ENCODE data around the gene TMEM143.
"Not testable (repeated sequence)": the region's sequence is repeated elsewhere in the genome, so short reads cannot be mapped to it uniquely, and the experiment has no call there.

The TMEM143 gene

DNA sequence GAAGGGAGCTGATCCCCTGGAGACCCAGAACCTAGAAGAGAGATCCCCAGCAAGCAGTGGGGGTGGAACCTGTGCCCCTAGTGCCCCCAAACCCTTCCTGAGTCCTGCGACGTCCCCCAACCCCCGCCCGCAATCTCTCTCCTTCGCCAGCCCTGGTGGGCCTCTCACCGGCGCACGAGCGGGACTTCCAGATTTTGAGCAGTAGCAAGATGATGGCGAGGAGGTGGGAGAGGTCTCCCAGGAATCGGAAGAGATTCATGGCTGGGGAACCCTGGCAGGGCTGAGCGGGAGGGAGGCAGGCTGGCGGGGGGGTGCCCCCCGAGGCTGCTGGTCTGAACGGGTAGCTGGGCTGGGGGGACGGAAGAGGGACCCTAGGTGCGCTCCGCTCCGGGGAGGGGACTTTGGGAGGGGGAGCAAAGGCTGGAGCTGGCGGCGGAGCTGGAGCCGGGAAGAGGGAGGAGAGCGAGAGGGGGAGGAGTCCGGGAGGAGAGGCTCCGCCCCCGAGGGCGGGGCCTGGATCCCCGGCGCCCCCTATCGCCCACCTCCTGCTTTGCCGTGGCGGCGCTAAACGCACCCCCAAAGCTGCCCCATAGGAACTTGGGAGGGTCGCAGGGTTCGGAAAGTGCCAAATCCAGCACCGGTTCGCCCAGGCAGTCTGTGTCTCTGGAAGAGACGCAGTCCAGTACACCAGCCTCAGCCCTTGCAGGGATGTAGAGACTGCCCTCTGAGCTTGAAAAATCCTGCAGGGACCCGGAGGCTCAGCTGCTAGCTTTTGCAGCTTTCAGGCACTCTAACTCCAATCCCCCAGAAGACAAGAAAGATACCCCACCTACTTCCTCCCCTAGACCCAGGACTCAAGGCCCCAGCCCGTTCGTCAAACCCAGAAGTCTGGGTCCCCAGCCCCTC is 27.6 kb upstream of the TMEM143 start, which contains the start of gene KDELR1:
Gene KDELR1 (minus strand): TSS at position 452 of the 906 bp plus-strand sequence. CDS start 193 bp downstream, at position 259.
- peak; percentile 62 for DNase-seq (ENCODE audit: low read depth)

- DNase-seq (ENCODE audit: low read depth): peak; percentile 51
Measured at GRCh38 chr19:48390188-48391099, 26.7 kb upstream of the TMEM143 start.

- DNase-seq (ENCODE audit: low read depth): no peak
Measured at GRCh38 chr19:48386981-48387380, 23.2 kb upstream of the TMEM143 start.

DNA sequence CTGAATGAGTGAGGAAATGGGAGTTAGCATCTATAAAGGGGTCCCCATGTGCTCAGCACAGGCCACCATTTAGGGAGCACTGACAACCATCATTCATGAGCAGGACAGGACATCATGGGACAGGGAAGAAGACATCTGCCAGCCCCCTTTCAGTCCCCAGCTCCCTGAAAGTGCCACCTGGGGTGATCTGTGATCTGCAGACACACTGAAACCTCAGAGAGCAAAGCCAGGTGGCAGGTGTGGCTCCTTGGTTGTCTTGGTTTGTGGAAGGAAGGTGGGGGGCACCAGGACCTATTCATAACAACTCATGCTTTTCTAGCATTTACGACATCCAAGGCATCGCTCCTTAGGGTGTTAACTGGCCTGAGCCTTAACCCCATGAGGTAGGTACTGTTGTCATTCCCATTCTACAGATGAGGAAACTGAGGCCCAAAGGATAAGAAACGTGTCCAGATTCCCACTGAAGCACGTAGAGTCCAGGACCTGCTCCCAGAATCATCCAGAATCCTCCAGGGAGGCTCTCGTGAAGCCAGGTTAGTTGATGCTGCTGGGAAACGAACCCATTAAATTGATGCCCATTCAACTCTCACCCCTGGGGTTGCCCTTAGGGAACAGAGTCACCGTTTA is 21.8 kb upstream of the TMEM143 start:
- no peak for DNase-seq (ENCODE audit: low read depth)

DNA sequence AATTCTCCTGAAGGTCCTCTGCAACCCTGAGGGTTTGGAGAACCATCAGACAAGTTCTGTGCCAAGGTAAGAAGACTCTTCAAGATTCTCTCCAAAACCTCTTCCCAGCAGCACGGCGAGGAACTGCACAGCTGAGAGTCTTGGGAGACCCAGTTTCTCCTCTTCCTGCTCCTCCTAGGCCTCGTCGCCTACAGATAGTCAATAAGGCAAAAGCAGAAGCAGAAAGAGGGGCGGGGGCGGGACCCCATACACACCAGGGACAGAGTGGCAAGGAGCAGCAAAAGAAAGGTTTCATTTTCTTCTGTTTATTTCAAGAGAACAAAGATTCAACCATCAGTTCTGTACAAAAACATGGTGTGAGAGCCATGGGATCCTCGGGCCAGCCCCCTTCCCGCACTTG is 18.5 kb upstream of the TMEM143 start:
- DNase-seq (ENCODE audit: low read depth): no peak

- no peak for DNase-seq (ENCODE audit: low read depth)
Measured at GRCh38 chr19:48381178-48381950, 17.6 kb upstream of the TMEM143 start.

GRCh38 chr19:48379058-48379457 is 15.3 kb upstream of the TMEM143 start:
- no peak for DNase-seq (ENCODE audit: low read depth)

GRCh38 chr19:48378194-48378570 is 14.4 kb upstream of the TMEM143 start:
- DNase-seq (ENCODE audit: low read depth): no peak

GRCh38 chr19:48373567-48373966 is 9.8 kb upstream of the TMEM143 start:
- no peak for DNase-seq (ENCODE audit: low read depth)

DNA sequence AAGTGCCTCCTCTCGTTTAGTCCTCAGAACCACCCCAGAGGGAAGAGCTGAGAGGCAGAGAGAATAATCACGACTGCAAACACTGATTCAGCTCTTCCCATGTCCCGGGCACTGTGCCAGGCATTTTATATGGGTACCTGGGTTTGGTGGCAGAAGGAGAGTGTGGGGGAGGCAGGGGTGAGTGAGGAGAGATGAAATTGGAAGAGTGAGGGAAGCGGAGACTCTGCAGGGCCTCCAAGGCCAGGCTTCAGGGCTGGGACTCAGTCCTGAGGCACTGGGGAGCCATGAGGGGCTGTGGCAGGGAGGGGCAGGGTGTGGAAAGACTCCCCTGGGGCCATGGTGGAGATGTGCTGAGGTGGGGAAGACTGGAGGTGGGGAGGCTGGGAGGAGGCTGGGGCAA is 9.2 kb upstream of the TMEM143 start:
- no peak for DNase-seq (ENCODE audit: low read depth)

DNA sequence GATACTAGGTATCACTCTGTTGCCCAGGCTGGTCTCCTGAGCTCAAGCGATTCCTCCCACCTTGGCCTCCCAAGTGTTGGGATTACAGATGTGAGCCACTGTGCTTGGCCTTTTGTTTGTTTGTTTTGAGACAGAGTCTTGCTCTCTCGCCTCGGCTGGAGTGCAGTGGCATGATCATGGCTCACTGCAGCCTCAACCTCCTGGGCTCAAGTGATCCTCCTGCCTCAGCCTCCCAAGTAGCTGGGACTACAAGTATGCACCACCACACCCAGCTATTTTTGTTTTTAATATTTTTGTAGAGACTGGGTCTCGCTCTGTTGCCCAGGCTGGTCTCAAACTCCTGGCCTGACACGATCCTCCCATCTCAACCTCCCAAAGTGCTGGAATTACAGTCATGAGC is 8.0 kb upstream of the TMEM143 start:
- DNase-seq (ENCODE audit: low read depth): not testable (repeated sequence)

DNA sequence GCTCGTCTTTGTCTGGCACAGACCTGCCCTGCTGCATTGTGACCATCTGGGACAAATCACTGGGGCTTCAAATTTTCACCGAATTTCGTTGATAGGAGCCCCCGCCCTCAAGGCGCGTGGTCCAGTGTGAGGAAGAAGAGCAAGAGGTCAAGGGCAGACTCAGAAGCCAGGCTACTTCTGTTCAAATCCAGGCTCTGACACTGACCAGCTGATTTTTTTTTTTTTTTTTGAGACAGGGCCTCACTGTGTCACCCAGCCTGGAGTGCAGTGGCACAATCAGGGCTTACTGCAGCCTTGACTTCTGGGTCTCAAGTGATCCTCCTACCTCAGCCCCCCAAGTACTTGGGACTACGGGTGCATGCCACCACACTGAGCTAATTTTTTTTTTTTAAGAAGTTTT is 7.6 kb upstream of the TMEM143 start:
- DNase-seq (ENCODE audit: low read depth): no peak

DNA sequence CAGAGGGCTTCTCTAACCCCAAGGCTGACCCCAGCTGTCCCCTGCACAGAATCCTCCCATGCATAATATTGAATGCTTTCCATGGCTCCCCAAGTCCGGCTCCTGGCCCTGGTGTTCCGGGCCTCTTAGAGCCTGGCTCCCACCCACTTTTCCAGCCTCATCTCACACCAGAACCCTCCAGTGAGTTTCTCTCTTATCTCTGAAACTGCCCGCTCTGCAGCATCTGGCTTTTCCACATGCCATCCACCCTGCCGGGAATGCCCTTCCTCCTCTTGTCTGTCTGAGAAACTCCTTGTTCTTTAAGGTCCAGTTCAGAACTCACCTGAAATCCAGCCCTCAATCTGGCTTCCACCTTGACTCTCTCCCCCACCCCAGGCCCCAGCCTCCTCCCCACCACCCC is 7.2 kb upstream of the TMEM143 start:
- DNase-seq (ENCODE audit: low read depth): no peak

DNA sequence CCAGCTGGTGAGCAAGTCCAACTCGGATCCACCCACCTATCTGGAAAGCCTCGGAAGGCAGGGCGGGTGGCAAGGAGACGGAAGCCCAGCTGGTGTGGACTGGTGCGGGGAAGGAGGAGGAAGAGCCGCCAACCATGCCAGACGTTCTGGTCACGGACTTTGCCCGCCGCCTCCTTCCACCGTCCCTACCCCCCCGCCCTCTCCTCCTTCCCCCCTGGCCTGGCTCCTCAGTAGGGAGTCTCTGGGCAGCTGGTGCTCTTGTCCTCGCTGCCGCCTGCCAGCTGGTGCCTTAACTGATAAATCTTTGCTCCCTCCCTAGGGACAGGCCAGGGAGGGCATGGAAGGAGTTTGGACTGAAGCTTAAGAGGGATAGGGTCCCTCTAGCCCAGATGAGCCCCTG is 5.2 kb upstream of the TMEM143 start:
- no peak for DNase-seq (ENCODE audit: low read depth)

- no peak for DNase-seq (ENCODE audit: low read depth)
Measured at GRCh38 chr19:48367855-48368254, 4.1 kb upstream of the TMEM143 start.

- no peak for DNase-seq (ENCODE audit: low read depth)
Measured at GRCh38 chr19:48365602-48366001, 1.9 kb upstream of the TMEM143 start.

DNA sequence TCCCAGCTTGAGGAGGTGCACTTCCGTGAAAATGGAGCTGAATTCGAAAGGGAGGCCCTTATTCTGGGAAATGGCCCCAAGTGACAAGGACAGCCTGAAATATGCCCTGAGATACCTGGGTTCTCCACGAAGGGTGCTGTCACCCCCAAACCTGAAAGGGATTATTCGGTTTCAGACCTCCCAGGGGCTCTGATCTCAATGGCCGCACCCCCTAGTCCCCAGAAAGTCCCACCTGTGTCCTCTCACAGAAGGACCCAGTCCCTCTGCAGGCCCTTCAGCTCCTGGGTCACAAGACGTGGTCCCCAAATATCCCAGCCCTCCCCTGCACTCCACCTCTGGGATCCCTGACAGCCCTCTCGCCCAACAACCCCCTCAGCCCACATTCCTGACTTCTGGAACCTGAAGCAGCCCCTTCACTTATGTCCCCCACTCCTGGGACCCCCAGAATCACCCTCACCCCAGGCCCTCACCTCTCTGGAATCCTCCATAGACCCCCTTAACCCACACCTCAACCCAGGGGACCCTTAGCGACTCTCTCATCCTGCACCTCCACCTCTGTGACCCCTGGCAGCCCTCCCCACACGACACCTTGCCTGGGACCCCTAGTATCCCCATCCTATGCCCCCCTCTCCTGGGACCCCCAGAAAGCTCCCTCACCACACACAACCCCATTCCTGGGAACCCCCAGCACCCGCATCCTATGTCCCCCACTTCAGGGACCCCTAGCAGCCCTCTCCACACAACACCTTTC is 1.0 kb upstream of the TMEM143 start:
- no peak for DNase-seq (ENCODE audit: low read depth)

- no peak for DNase-seq (ENCODE audit: low read depth)
Measured at GRCh38 chr19:48363500-48363809, 285 bp downstream of the TMEM143 start.

DNA sequence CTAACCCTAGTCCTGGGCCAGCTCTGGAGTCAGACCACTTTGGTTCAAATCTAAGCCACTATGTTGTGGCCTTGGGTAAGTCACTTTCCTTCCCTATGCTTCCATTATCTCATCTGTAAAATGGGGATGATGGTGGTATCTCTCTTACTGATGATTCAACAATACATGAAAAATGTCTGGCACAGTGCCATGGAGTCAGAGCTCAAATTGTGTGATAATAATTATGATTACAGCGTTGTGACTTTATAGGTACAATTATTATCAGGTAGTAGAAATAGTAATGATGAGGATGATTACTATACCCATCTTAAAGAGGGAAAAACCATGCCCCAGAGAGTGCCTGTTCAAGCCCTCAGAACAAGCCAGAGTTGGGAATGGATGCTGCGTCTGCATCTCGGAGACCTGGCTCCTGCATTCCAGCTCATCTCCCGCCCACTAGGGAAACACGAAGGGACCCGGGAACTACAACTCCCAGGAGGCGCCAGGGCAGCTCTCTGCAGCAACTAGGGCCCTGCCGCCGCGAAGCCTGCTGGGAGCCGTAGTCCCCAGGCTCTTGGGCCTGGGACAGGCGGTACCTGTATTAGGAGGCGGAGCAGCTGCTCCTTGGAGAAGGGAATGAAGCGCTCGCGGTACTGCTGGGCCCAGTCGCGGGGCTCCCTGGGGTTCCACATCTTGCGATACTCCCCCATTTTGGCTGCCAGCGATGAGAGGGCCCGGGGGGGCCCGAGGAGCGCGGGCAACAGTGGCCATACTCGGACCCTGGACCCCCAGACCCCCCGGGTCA is 832 bp downstream of the TMEM143 start:
- peak; percentile 84 for DNase-seq (ENCODE audit: low read depth)

DNA sequence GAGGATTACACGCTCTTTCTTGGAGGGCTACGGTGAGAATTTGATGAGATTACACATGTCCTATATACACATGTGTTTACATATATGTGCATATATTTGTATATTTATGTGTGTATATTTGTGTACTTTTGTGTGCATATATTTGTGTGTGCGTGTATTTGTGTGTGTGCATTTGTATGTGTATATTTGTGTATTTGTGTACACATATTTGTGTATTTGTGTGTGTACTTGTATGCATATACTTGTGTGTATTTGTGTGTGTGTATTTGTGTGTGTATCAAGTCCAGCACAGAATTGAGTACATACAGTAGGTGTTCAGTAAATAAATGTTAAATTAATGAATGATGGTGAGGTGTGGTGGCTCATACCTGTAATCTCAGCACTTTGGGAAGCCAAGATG is 1.8 kb downstream of the TMEM143 start:
- DNase-seq (ENCODE audit: low read depth): no peak

Data from activated T-cell treated with anti-CD3 and anti-CD28 coated beads for 24 hours (primary cell).